HepG2 (cell line): ENCODE data around the gene FAM162A. TPM values are rescaled to one million over a fixed set of nuclear protein-coding genes. Genes with fewer than 3 reads are reported as not detected.

ENCODE experiments used
- ATAC-seq: fragments of 200-7000 bp; cut with Tn5 transposase; 3 replicates; pipeline ENCODE4 v1.9.1; 2020; ENCODE audit warnings: mild to moderate bottlenecking, moderate library complexity
- BruUV-seq: library from RNA; stranded (reverse); fragments of 400-500 nt; replicated peaks from 2 replicates; lab custom pipeline; 2021; lab: Mats Ljungman, UMichigan
- CTCF ChIA-PET: fragments of 300-600 bp; formaldehyde crosslinking; extraction: SDS; loops from one replicate; lab custom pipeline; 2021; ENCODE audit warnings: low total read pairs, inconsistent platforms, low intra/inter-chr PET ratio; lab: Yijun Ruan, JAX
- POLR2A ChIA-PET: fragments of 350-600 bp; sonication (Branson Sonifier 250); formaldehyde crosslinking; loops from one replicate; lab custom pipeline; 2020; ENCODE audit warnings: antibody characterized with exemption, inconsistent platforms; lab: Yijun Ruan, JAX
- DNase-seq: peaks from one replicate; pipeline ENCODE4 v3.0.0-alpha.2; 2015; ENCODE audit warnings: low spot score
- FAIRE-seq: peaks from 3 replicates; lab custom pipeline; 2011; peaks lifted over from hg19 to GRCh38; lab: Jason Lieb, UNC
- H2AFZ ChIP-seq: one replicate; pipeline ENCODE4 v1.6.1; 2011; ENCODE audit warnings: low read length, inconsistent platforms
- H3K27ac ChIP-seq: fragments of 300-600 bp; 3 replicates; pipeline ENCODE4 v1.8.0; 2011; ENCODE audit warnings: mixed run types, mild to moderate bottlenecking, mixed read lengths, low read length, inconsistent platforms; ENCODE audit not compliant: insufficient read depth; ENCODE audit errors: extremely low read length
- H3K27me3 ChIP-seq, 2 experiments: fragments of 200-600 bp in 1 of 2; 2 replicates in 1 of 2; 3 replicates in 1 of 2; pipeline versions ENCODE4 v1.6.0 to v1.8.0; 2011; ENCODE audit warnings: low read length in 2 of 2, mild to moderate bottlenecking in 2 of 2, moderate library complexity in 2 of 2, inconsistent platforms in 1 of 2; ENCODE audit not compliant: insufficient read depth in 2 of 2, control insufficient read depth in 1 of 2
- H3K36me3 ChIP-seq, 2 experiments: fragments of 200-600 bp in 1 of 2; replicated peaks in 1 of 2; 2 replicates in 1 of 2; 3 replicates in 1 of 2; pipeline versions ENCODE4 v1.5.1 to v1.8.0; 2011; ENCODE audit warnings: low read length in 2 of 2, inconsistent platforms in 1 of 2; ENCODE audit not compliant: insufficient read depth in 2 of 2, control insufficient read depth in 1 of 2
- H3K4me1 ChIP-seq: 2 replicates; pipeline ENCODE4 v1.5.1; 2012; ENCODE audit warnings: low read length, inconsistent platforms; ENCODE audit not compliant: insufficient read depth
- H3K4me2 ChIP-seq: 2 replicates; pipeline ENCODE4 v1.6.0; 2011; ENCODE audit warnings: low read depth, low read length, inconsistent platforms
- H3K4me3 ChIP-seq, 3 experiments: fragments of 200-600 bp in 1 of 3; sonication (generic), shearing (Covaris generic) in 1 of 3; replicated peaks in 1 of 3; 2 replicates each; pipeline ENCODE4 v1.5.1; 2011 to 2016; ENCODE audit warnings: low read length in 3 of 3, inconsistent platforms in 2 of 3, low read depth in 2 of 3, mild to moderate bottlenecking in 2 of 3, control low read depth in 1 of 3, mixed read lengths in 1 of 3; ENCODE audit not compliant: insufficient read depth in 1 of 3
- H3K79me2 ChIP-seq: one replicate; pipeline ENCODE4 v1.6.1; 2011; ENCODE audit warnings: low read length, inconsistent platforms; ENCODE audit not compliant: insufficient read depth
- H3K9ac ChIP-seq: 2 replicates; pipeline ENCODE4 v1.6.0; 2011; ENCODE audit warnings: mild to moderate bottlenecking, low read depth, low read length, inconsistent platforms; ENCODE audit not compliant: insufficient read depth
- H3K9me3 ChIP-seq: 2 replicates; pipeline ENCODE4 v1.5.1; 2012; ENCODE audit warnings: mild to moderate bottlenecking, low read length
- H4K20me1 ChIP-seq: 2 replicates; pipeline ENCODE4 v1.6.0; 2011; ENCODE audit warnings: inconsistent platforms, mild to moderate bottlenecking, low read length, moderate library complexity; ENCODE audit not compliant: insufficient read depth
- CSRNP1 ChIP-seq: sonication (generic); formaldehyde crosslinking; IDR thresholded peaks from 2 replicates; pipeline ENCODE4 v1.8.1; 2023; ENCODE audit warnings: mild to moderate bottlenecking, missing genetic modification reagents
- FOXM1 ChIP-seq: sonication (generic); formaldehyde crosslinking; IDR thresholded peaks from 2 replicates; pipeline ENCODE4 v1.5.0; 2020; ENCODE audit warnings: missing genetic modification reagents
- KLF12 ChIP-seq: sonication (generic); formaldehyde crosslinking; IDR thresholded peaks from 2 replicates; pipeline ENCODE4 v1.4.0; 2020; ENCODE audit warnings: missing genetic modification reagents, borderline replicate concordance
- MED8 ChIP-seq: sonication (generic); formaldehyde crosslinking; IDR thresholded peaks from 2 replicates; pipeline ENCODE4 v1.8.1; 2023; ENCODE audit warnings: mild to moderate bottlenecking, missing genetic modification reagents; ENCODE audit not compliant: insufficient replicate concordance
- PAX8 ChIP-seq: sonication (generic); formaldehyde crosslinking; IDR thresholded peaks from 2 replicates; pipeline ENCODE4 v1.8.0; 2022; ENCODE audit warnings: mild to moderate bottlenecking, missing genetic modification reagents, borderline replicate concordance
- PHB2 ChIP-seq: fragments of 450-650 bp; IDR thresholded peaks from 2 replicates; pipeline ENCODE4 v1.6.1; 2018; ENCODE audit not compliant: partially characterized antibody
- RBFOX2 ChIP-seq: fragments of 200-400 bp; formaldehyde crosslinking; IDR thresholded peaks from 2 replicates; pipeline ENCODE4 v1.6.1; 2017; ENCODE audit warnings: low read depth, mild to moderate bottlenecking, low read length
- REPIN1 ChIP-seq: sonication (generic); formaldehyde crosslinking; IDR thresholded peaks from 2 replicates; pipeline ENCODE4 v1.8.0; 2022; ENCODE audit warnings: missing genetic modification reagents, low read depth, mild to moderate bottlenecking, borderline replicate concordance
- SCMH1 ChIP-seq: sonication (generic); formaldehyde crosslinking; IDR thresholded peaks from 2 replicates; pipeline ENCODE4 v1.9.0; 2021; ENCODE audit warnings: missing genetic modification reagents, mild to moderate bottlenecking, borderline replicate concordance
- ZNF12 ChIP-seq: sonication (generic); formaldehyde crosslinking; IDR thresholded peaks from 2 replicates; pipeline ENCODE4 v1.5.0; 2020; ENCODE audit warnings: missing genetic modification reagents
- ZNF225 ChIP-seq: sonication (generic); formaldehyde crosslinking; IDR thresholded peaks from 2 replicates; pipeline ENCODE4 v1.4.0; 2020; ENCODE audit warnings: mild to moderate bottlenecking, missing genetic modification reagents
- ZNF282 ChIP-seq: fragments of 450-650 bp; IDR thresholded peaks from 2 replicates; pipeline ENCODE4 v1.6.1; 2018; ENCODE audit not compliant: partially characterized antibody
- ZNF460 ChIP-seq: sonication (generic); formaldehyde crosslinking; IDR thresholded peaks from 2 replicates; pipeline ENCODE4 v1.5.1; 2020; ENCODE audit warnings: missing genetic modification reagents, mild to moderate bottlenecking, borderline replicate concordance
- ZNF562 ChIP-seq: sonication (generic); formaldehyde crosslinking; IDR thresholded peaks from 2 replicates; pipeline ENCODE4 v1.8.0; 2022; ENCODE audit warnings: missing genetic modification reagents, borderline replicate concordance
- ZNF740 ChIP-seq: sonication (generic); formaldehyde crosslinking; IDR thresholded peaks from 2 replicates; pipeline ENCODE4 v1.4.0; 2020; ENCODE audit warnings: missing genetic modification reagents
- WGBS: methylation state at CpG from one replicate; pipeline ENCODE4 v1.1.6; 2017; ENCODE audit warnings: low lambda C conversion rate; 5-methylcytosine and 5-hydroxymethylcytosine counted together
- in situ Hi-C: cut with HindIII; loops from 2 replicates; pipeline ENCODE4 v1.10.0; 2017; ENCODE audit warnings: low pct_unique_long_range_greater_than_20kb; ENCODE audit not compliant: extremely low pct_ligation_motif_present
- intact Hi-C: fragments of 100-400 bp; cut with micrococcal nuclease; formaldehyde crosslinking; loops from one replicate; pipeline ENCODE4 v1.10.0; 2022; ENCODE audit not compliant: unreplicated experiment
- polyA plus RNA-seq, 8 experiments: library from polyadenylated mRNA; depleted of rRNA in 3 of 8; stranded (reverse) in 7 of 8; unstranded in 1 of 8; fragments of >200 nt; fragmentation: Illumina TruSeq in 4 of 8; extraction: Trizol in 4 of 8; gene quantifications; 2 replicates each; pipeline versions ENCODE4 v1.2.1 to v1.2.3, GENCODE V29; 2011 to 2016; ENCODE audit warnings: low read depth in 4 of 8, missing spikeins in 1 of 8, mixed read lengths in 1 of 8; ENCODE audit not compliant: insufficient read depth in 1 of 8
- total RNA-seq, 5 experiments: library from RNA; depleted of rRNA; stranded (reverse); fragments of >200 nt; fragmentation: Illumina TruSeq; extraction: Trizol; gene quantifications; 2 replicates each; pipeline ENCODE4 v1.2.3, GENCODE V29; 2016; ENCODE audit warnings: low read depth in 1 of 5
- TF ChIP-seq, protein P1 (sequence below): sonication (generic); formaldehyde crosslinking; conservative IDR thresholded peaks from 2 replicates; pipeline ENCODE4 v1.8.1; 2023; ENCODE audit warnings: missing genetic modification reagents
- TF ChIP-seq, protein P2 (sequence below): sonication (generic); formaldehyde crosslinking; IDR thresholded peaks from 2 replicates; pipeline ENCODE4 v1.8.1; 2023; ENCODE audit warnings: mild to moderate bottlenecking, missing genetic modification reagents
- TF ChIP-seq, protein P3 (sequence below): sonication (generic); formaldehyde crosslinking; IDR thresholded peaks from 2 replicates; pipeline ENCODE4 v1.4.0; 2020; ENCODE audit warnings: mild to moderate bottlenecking, missing genetic modification reagents

Gene FAM162A
- total and polyA plus RNA-seq, 2 of the 13 experiments (the other 11 are each of a cell fraction or from before 2014, with no cell fraction given): 115 to 155 TPM

GRCh38 chr3:122414391-122414790 lies 30.4 kb downstream of the FAM162A start:
- POLR2A ChIA-PET: interaction anchor here (2.3 kb wide), 1 partner anchor 31 kb away, joined by 48 read pairs; the partner anchor contains the start of genes FAM162A and MIX23
- Histone ChIP-seq H3K27me3 (no peaks in the 10 kb centered on the region; a peak in 1 of 5 replicates), H3K27ac (no peak overlapping the region), H3K4me2 (peak overlapping the region; percentile 99), H2AFZ (no peak overlapping the region), H4K20me1 (no peaks in the 10 kb centered on the region), H3K9me3 (no peaks in the 10 kb centered on the region), H3K4me1 (peaks cover 33% of the 10 kb centered on the region), H3K36me3 (peaks cover 6 to 19% of the 10 kb centered on the region in 2 experiments; a peak in 4 of 5 replicates), H3K79me2 (peaks cover 35% of the 10 kb centered on the region), H3K9ac (no peak overlapping the region), H3K4me3 (0 out of 6 replicates have a peak overlapping the region, but pooled peaks of 1 of the 3 experiments have one; percentile 81)
- no peak for DNase-seq
- no peak for ATAC-seq
- no peak for FAIRE-seq
- CTCF ChIA-PET: no interaction called here
- in situ Hi-C loops: no loop called here
- BruUV-seq: no TSS peak
- 94% methylated on average over 3 of the region's 3 CpGs for WGBS
- intact Hi-C loops: loop anchor here (2.0 kb wide), 1 partner anchor 22 kb away; no protein-coding TSS in a partner anchor
- TF ChIP-seq ZNF740 (no peak), PHB2 (no peak), CSRNP1 (CRISPR knock-in tag) (no peak), REPIN1 (CRISPR knock-in tag) (no peak), ZNF460 (CRISPR knock-in tag) (no peak), ZNF562 (no peak), ZNF225 (CRISPR knock-in tag) (no peak), SCMH1 (CRISPR knock-in tag) (no peak), FOXM1 (CRISPR knock-in tag) (no peak), PAX8 (CRISPR knock-in tag) (no peak), MED8 (CRISPR knock-in tag) (no peak), ZNF282 (no peak), KLF12 (CRISPR knock-in tag) (no peak), RBFOX2 (no peak; the same call in 1 of the 2 replicates), ZNF12 (CRISPR knock-in tag) (no peak)
- TF ChIP-seq, protein P1, sequence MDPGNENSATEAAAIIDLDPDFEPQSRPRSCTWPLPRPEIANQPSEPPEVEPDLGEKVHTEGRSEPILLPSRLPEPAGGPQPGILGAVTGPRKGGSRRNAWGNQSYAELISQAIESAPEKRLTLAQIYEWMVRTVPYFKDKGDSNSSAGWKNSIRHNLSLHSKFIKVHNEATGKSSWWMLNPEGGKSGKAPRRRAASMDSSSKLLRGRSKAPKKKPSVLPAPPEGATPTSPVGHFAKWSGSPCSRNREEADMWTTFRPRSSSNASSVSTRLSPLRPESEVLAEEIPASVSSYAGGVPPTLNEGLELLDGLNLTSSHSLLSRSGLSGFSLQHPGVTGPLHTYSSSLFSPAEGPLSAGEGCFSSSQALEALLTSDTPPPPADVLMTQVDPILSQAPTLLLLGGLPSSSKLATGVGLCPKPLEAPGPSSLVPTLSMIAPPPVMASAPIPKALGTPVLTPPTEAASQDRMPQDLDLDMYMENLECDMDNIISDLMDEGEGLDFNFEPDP: no peak
- TF ChIP-seq, protein P2, sequence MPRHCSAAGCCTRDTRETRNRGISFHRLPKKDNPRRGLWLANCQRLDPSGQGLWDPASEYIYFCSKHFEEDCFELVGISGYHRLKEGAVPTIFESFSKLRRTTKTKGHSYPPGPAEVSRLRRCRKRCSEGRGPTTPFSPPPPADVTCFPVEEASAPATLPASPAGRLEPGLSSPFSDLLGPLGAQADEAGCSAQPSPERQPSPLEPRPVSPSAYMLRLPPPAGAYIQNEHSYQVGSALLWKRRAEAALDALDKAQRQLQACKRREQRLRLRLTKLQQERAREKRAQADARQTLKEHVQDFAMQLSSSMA (CRISPR knock-in tag): no peak
- TF ChIP-seq, protein P3, sequence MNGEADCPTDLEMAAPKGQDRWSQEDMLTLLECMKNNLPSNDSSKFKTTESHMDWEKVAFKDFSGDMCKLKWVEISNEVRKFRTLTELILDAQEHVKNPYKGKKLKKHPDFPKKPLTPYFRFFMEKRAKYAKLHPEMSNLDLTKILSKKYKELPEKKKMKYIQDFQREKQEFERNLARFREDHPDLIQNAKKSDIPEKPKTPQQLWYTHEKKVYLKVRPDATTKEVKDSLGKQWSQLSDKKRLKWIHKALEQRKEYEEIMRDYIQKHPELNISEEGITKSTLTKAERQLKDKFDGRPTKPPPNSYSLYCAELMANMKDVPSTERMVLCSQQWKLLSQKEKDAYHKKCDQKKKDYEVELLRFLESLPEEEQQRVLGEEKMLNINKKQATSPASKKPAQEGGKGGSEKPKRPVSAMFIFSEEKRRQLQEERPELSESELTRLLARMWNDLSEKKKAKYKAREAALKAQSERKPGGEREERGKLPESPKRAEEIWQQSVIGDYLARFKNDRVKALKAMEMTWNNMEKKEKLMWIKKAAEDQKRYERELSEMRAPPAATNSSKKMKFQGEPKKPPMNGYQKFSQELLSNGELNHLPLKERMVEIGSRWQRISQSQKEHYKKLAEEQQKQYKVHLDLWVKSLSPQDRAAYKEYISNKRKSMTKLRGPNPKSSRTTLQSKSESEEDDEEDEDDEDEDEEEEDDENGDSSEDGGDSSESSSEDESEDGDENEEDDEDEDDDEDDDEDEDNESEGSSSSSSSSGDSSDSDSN (CRISPR knock-in tag): no peak
